GM23338 (cell line): ENCODE data around the gene GGNBP2. TPM values are rescaled to one million over a fixed set of nuclear protein-coding genes. Genes with fewer than 3 reads are reported as not detected.

ENCODE experiments used
- ATAC-seq: fragments of 200-7000 bp; cut with Tn5 transposase; 3 replicates; pipeline ENCODE4 v1.9.1; 2020
- DNase-seq: peaks from one replicate; pipeline ENCODE4 v3.0.0-alpha.2; 2015; ENCODE audit warnings: low spot score
- H2AFZ ChIP-seq: fragments of 200-600 bp; sonication (generic); 2 replicates; pipeline ENCODE4 v1.8.0; 2016; ENCODE audit warnings: antibody characterized with exemption, mild to moderate bottlenecking, moderate library complexity
- H3F3A ChIP-seq: fragments of 200-600 bp; sonication (generic); replicated peaks from 2 replicates; pipeline ENCODE4 v1.8.0; 2017; ENCODE audit warnings: antibody characterized with exemption, mixed run types, low read depth
- H3K27ac ChIP-seq: fragments of 200-600 bp; sonication (generic); 2 replicates; pipeline ENCODE4 v1.6.1; 2016; ENCODE audit warnings: low read depth
- H3K27me3 ChIP-seq: fragments of 200-600 bp; sonication (generic); 2 replicates; pipeline ENCODE4 v1.8.0; 2016; ENCODE audit warnings: mild to moderate bottlenecking, mixed run types, moderate library complexity; ENCODE audit not compliant: insufficient read depth
- H3K36me3 ChIP-seq: fragments of 200-600 bp; sonication (generic); 2 replicates; pipeline ENCODE4 v1.8.0; 2016; ENCODE audit warnings: mild to moderate bottlenecking; ENCODE audit not compliant: insufficient read depth
- H3K4me1 ChIP-seq: fragments of 200-600 bp; sonication (generic); 2 replicates; pipeline ENCODE4 v1.8.0; 2016; ENCODE audit warnings: mild to moderate bottlenecking, moderate library complexity; ENCODE audit not compliant: insufficient read depth
- H3K4me2 ChIP-seq: fragments of 200-600 bp; sonication (generic); 2 replicates; pipeline ENCODE4 v1.7.1; 2017; ENCODE audit warnings: mixed run types
- H3K4me3 ChIP-seq: fragments of 200-600 bp; sonication (generic); 2 replicates; pipeline ENCODE4 v1.6.1; 2016; ENCODE audit warnings: mixed run types
- H3K79me2 ChIP-seq: fragments of 200-600 bp; sonication (generic); replicated peaks from 2 replicates; pipeline ENCODE4 v1.8.0; 2017; ENCODE audit warnings: mild to moderate bottlenecking; ENCODE audit not compliant: insufficient read depth
- H3K9me2 ChIP-seq: fragments of 200-600 bp; sonication (generic); 2 replicates; pipeline ENCODE4 v1.8.0; 2017; ENCODE audit not compliant: insufficient read depth
- H4K20me1 ChIP-seq: fragments of 200-600 bp; sonication (generic); replicated peaks from 2 replicates; pipeline ENCODE4 v1.8.0; 2017; ENCODE audit warnings: mild to moderate bottlenecking; ENCODE audit not compliant: insufficient read depth
- H3K27ac Mint-ChIP-seq: 2 replicates; pipeline ENCODE4 v1.8.0; 2020; ENCODE audit warnings: inconsistent platforms, mild to moderate bottlenecking, moderate library complexity, mixed read lengths
- H3K27me3 Mint-ChIP-seq: 3 replicates; pipeline ENCODE4 v1.8.0; 2022; ENCODE audit warnings: low read depth, mild to moderate bottlenecking, moderate library complexity, mixed read lengths, inconsistent platforms; ENCODE audit not compliant: insufficient read depth, poor library complexity
- H3K36me3 Mint-ChIP-seq: 3 replicates; pipeline ENCODE4 v1.8.0; 2021; ENCODE audit warnings: low read depth, mild to moderate bottlenecking, inconsistent platforms, moderate library complexity, mixed read lengths
- H3K4me1 Mint-ChIP-seq: 3 replicates; pipeline ENCODE4 v1.8.0; 2020; ENCODE audit warnings: mild to moderate bottlenecking, inconsistent platforms, mixed read lengths
- H3K4me3 Mint-ChIP-seq: 3 replicates; pipeline ENCODE4 v1.8.0; 2021; ENCODE audit warnings: moderate library complexity, mild to moderate bottlenecking, inconsistent platforms, mixed read lengths
- H3K9me3 Mint-ChIP-seq: 3 replicates; pipeline ENCODE4 v1.8.0; 2020; ENCODE audit warnings: moderate library complexity, mild to moderate bottlenecking, inconsistent platforms, mixed read lengths
- CREB1 ChIP-seq: fragments of 250-450 bp; sonication (Bioruptor Pico); IDR thresholded peaks from 2 replicates; pipeline ENCODE4 v1.5.0; 2020; ENCODE audit warnings: low read depth, mild to moderate bottlenecking, moderate library complexity
- EZH2 ChIP-seq: fragments of 200-600 bp; sonication (generic); IDR thresholded peaks from one replicate; pipeline ENCODE4 v1.8.0; 2017; ENCODE audit warnings: antibody characterized with exemption, mild to moderate bottlenecking, low read depth; ENCODE audit not compliant: unreplicated experiment
- POLR2AphosphoS5 ChIP-seq: IDR thresholded peaks from 2 replicates; pipeline ENCODE4 v1.6.1; 2016; ENCODE audit warnings: antibody characterized with exemption, low read depth
- ZNF114 ChIP-seq: fragments of 250-450 bp; sonication (Bioruptor Pico); IDR thresholded peaks from 2 replicates; pipeline ENCODE4 v1.5.0; 2020; ENCODE audit warnings: mild to moderate bottlenecking, moderate library complexity
- ZNF331 ChIP-seq: fragments of 250-450 bp; sonication (Bioruptor Pico); IDR thresholded peaks from 2 replicates; pipeline ENCODE4 v1.5.0; 2020; ENCODE audit warnings: low read depth, mild to moderate bottlenecking, moderate library complexity
- ZNF462 ChIP-seq: fragments of 250-450 bp; sonication (Bioruptor Pico); IDR thresholded peaks from 2 replicates; pipeline ENCODE4 v1.5.0; 2020; ENCODE audit warnings: mild to moderate bottlenecking, moderate library complexity
- polyA plus RNA-seq: library from polyadenylated mRNA; unstranded; fragments of >200 nt; fragmentation: Nextera tagmentation; extraction: Ambion mirVana; gene quantifications from 2 replicates; pipeline ENCODE4 v1.2.1, GENCODE V29; 2016
- total RNA-seq: library from RNA; depleted of rRNA; stranded (reverse); fragments of >200 nt; shearing (Covaris generic); gene quantifications from 2 replicates; pipeline ENCODE4 v1.2.3, GENCODE V29; 2014
- TF ChIP-seq, protein P1 (sequence below): IDR thresholded peaks from 2 replicates; pipeline ENCODE4 v1.6.1; 2016; ENCODE audit warnings: antibody characterized with exemption

Gene GGNBP2
- total and polyA plus RNA-seq, 2 experiments from 2014 or later, result 40.7 to 41.2 TPM

GRCh38 chr17:36534840-36535668 is 9.7 kb upstream of the GGNBP2 start, which contains the start of the genes MYO19 and PIGW:
TSS of gene MYO19 (minus strand) at chr17:36534868. CDS start at chr17:36532538, 2,330 bp downstream.
TSS of gene PIGW (plus strand) at chr17:36534987. CDS start at chr17:36537102, 2,115 bp downstream.
- H3K36me3 ChIP-seq, result peaks cover 42% of the 10 kb centered on the region
- peaks cover 17% of the 10 kb centered on the region for H3K4me1 Mint-ChIP-seq
- H4K20me1 ChIP-seq, result peaks cover 14% of the 10 kb centered on the region; the same call in 1 of the 2 replicates
- H3K79me2 ChIP-seq, result peaks cover 54% of the 10 kb centered on the region
- H3K4me3 ChIP-seq, result peak within 1 kb of the TSS; percentile 96
- peaks cover 11% of the 10 kb centered on the region for H3K4me1 ChIP-seq
- H2AFZ ChIP-seq, result peak within 1 kb of the TSS; percentile 88
- H3K27me3 Mint-ChIP-seq, result peaks cover 14% of the 10 kb centered on the region
- H3F3A ChIP-seq, result peaks cover 29% of the 10 kb centered on the region
- peak; percentile 95 for DNase-seq
- peaks cover 10% of the 10 kb centered on the region; the same call in 2 of the 3 replicates for H3K9me3 Mint-ChIP-seq
- peak within 1 kb of the TSS; percentile 99 for H3K27ac ChIP-seq
- H3K9me2 ChIP-seq, result no peaks in the 10 kb centered on the region
- no peaks in the 10 kb centered on the region for H3K27me3 ChIP-seq
- TF ChIP-seq POLR2AphosphoS5 (peak; percentile 90), ZNF331 (no peak), ZNF114 (CRISPR knock-in tag) (peak; percentile 18; the same call in 1 of the 2 replicates), EZH2 (no peak), ZNF462 (CRISPR knock-in tag) (no peak), CREB1 (peak; percentile 54)
- TF ChIP-seq, protein P1, sequence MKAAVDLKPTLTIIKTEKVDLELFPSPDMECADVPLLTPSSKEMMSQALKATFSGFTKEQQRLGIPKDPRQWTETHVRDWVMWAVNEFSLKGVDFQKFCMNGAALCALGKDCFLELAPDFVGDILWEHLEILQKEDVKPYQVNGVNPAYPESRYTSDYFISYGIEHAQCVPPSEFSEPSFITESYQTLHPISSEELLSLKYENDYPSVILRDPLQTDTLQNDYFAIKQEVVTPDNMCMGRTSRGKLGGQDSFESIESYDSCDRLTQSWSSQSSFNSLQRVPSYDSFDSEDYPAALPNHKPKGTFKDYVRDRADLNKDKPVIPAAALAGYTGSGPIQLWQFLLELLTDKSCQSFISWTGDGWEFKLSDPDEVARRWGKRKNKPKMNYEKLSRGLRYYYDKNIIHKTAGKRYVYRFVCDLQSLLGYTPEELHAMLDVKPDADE, result peak; percentile 65; the same call in 1 of the 2 replicates
- peak; percentile 89 for ATAC-seq
- peaks cover 70% of the 10 kb centered on the region for H3K36me3 Mint-ChIP-seq
- peak within 1 kb of the TSS; percentile 99 for H3K4me3 Mint-ChIP-seq
- H3K27ac Mint-ChIP-seq, result peak within 1 kb of the TSS; percentile 99
- peak within 1 kb of the TSS; percentile 98 for H3K4me2 ChIP-seq
